ENCODE measurements around the gene LRWD1. TPM values are rescaled to one million over a fixed set of nuclear protein-coding genes. Genes with fewer than 3 reads are reported as not detected.

The LRWD1 gene
- total RNA-seq, 1 experiment from 2014 or later = 39.6 TPM

GRCh38 chr7:102449136-102449535 lies 15.6 kb upstream of the LRWD1 start:
- TF ChIP-seq ZNF219 (CRISPR knock-in tag; IDR thresholded peaks at IDR 0.05; ENCODE audit: borderline replicate concordance) (no peak), ATF6 (CRISPR knock-in tag; IDR thresholded peaks at IDR 0.05) (no peak), AR (CRISPR knock-in tag; IDR thresholded peaks at IDR 0.05) (no peak), ERG (CRISPR knock-in tag; IDR thresholded peaks at IDR 0.05) (no peak), ZNF317 (CRISPR knock-in tag; IDR thresholded peaks at IDR 0.05; ENCODE audit: borderline replicate concordance, low read depth) (no peak), ZNF121 (CRISPR knock-in tag; IDR thresholded peaks at IDR 0.05) (peak; percentile 68; the same call in 1 of the 2 replicates), ELF4 (CRISPR knock-in tag; IDR thresholded peaks at IDR 0.05; ENCODE audit: low read depth) (no peak), SOX15 (CRISPR knock-in tag; IDR thresholded peaks at IDR 0.05) (no peak)
- Mint-ChIP-seq H3K27me3 (ENCODE audit: low read depth) (no peaks in the 10 kb centered on the region), H3K36me3 (peaks cover 4% of the 10 kb centered on the region), H3K9me3 (no peaks in the 10 kb centered on the region), H3K27ac (no peak overlapping the region), H3K4me3 (no peak overlapping the region), H3K4me1 (peaks cover 9% of the 10 kb centered on the region)
- ATAC-seq (no peak), DNase-seq (ENCODE audit: low spot score) (no peak)
- POLR2A ChIA-PET = no interaction called here
- CTCF ChIA-PET = interaction anchor here (0.9 to 1.5 kb wide), 3 partner anchors 14 to 37 kb away, joined by 3 to 8 read pairs (median 7); no protein-coding TSS in a partner anchor

GRCh38 chr7:102450242-102450641 lies 14.5 kb upstream of the LRWD1 start:
- Mint-ChIP-seq H3K4me1 (peaks cover 9% of the 10 kb centered on the region), H3K36me3 (peaks cover under 1% of the 10 kb centered on the region), H3K27ac (peak overlapping the region; percentile 68), H3K9me3 (no peaks in the 10 kb centered on the region), H3K27me3 (ENCODE audit: low read depth) (no peaks in the 10 kb centered on the region), H3K4me3 (no peak overlapping the region)
- ATAC-seq (peak; percentile 11; the same call in 1 of the 2 replicates), DNase-seq (ENCODE audit: low spot score) (no peak)
- ChIA-PET CTCF (interaction anchor here (0.9 to 2.6 kb wide), 5 partner anchors 8 to 170 kb away, joined by 3 to 13 read pairs (median 4); partner anchors contain the start of gene PRKRIP1), POLR2A (interaction anchor here (0.5 kb wide), 1 partner anchor 15 kb away, joined by 3 read pairs; no protein-coding TSS in a partner anchor)
- no peak for TF ChIP-seq USF2 (CRISPR knock-in tag; IDR thresholded peaks at IDR 0.05)
- no peak for TF ChIP-seq CREM (CRISPR knock-in tag; IDR thresholded peaks at IDR 0.05)
- no peak for TF ChIP-seq ZNF512 (CRISPR knock-in tag; IDR thresholded peaks at IDR 0.05; ENCODE audit: borderline replicate concordance)
- TF ChIP-seq NFYB (CRISPR knock-in tag; conservative IDR thresholded peaks at IDR 0.05; ENCODE audit: low read depth) = no peak

Measured in WTC11 (cell line).